COR-L47 (cell line): ENCODE data around the gene GBX2.

Source experiments
- DNase-seq: peaks from one replicate; lab custom pipeline; 2025; lab: John Stamatoyannopoulos, UW

The GBX2 gene

DNA sequence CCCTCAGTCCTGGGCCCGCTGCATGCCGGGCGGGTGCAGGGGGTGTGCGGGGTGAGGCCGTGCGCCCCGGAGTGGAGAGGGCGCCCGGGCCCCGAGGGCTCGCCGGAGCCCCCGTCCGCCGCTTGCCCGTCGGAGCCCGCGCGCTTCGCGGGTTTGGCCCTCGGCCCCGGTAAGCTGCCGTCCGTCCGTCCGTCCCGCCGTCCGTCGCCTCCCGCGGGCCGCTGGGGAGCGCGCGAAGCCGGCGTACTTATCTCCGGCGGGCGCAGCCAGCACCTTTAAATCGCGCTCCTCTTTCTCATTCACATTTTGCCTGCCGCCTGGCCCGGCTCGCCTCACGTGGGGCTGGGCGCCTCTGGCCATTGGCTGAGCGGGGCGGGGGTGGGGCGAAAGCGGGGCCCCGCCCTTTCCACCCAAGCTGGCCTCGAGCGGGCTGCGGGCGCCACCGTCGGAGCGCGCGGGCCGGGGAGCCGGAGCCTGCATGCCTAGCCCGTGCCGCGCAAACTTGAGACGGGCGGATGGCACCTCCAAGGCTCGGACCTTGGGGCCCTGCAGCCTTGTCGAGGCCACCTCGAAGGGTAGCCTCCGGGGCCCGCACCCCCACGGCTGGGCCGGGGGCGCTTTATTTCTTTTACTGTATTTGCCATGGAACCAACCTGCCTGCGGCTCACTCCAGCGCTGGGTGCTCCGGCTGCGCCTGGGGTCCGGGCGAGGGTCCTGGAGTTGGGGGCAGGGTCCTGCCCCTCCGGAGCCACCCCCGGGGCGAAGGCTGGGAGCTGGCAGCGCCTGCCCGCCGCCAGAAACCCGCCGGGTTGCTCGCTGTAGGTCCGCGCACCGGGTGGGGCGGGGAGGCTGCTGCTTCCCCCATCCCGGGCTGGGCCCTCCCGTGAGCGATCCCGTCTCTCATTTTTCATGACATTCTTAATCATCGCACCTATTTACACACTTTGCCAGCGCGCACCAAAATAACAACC is at the start of gene GBX2:
TSS of gene GBX2 (minus strand) at position 277 of the 971 bp plus-strand sequence. CDS start 415 bp downstream, outside the sequence.
- no peak for DNase-seq

DNA sequence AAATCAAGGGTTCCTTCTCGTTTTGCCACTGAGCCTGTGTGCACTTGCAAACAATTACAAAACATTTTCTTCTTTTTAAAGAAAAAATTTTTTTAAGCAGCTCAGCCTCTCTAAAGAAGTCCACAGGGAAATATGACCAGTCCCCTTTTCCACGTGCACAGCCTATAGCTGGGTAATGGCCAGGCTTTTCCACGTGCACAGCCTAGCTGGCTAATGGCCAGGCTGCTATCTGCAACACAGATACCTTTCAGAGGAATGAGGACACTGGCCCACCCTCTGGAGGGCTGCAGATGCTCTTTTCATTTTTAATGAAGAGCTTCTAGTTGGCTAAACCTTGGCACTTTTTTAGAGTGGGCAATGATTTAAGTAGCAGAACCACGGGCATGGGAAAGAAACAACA is 49.7 kb upstream of the GBX2 start:
- no peak for DNase-seq

DNA sequence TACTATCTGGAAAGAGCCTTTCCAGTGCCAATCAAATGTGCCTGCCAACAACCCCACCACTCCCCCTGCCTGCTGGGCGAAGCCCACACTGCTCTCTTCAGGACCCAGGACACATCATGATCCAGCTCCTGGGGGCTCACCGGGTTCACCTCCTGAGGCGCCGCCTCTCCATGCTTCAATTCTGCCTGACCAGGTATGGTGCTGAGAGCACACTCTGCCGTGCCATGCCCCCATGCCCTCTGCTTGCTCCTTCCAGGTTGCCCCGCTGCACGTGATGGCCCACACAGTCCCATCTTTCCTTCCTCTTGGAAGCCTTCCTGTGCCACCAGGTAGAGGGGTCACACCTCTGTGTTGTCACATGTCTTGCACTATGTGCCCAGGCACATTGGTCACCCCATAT is 48.5 kb upstream of the GBX2 start:
- no peak for DNase-seq

DNA sequence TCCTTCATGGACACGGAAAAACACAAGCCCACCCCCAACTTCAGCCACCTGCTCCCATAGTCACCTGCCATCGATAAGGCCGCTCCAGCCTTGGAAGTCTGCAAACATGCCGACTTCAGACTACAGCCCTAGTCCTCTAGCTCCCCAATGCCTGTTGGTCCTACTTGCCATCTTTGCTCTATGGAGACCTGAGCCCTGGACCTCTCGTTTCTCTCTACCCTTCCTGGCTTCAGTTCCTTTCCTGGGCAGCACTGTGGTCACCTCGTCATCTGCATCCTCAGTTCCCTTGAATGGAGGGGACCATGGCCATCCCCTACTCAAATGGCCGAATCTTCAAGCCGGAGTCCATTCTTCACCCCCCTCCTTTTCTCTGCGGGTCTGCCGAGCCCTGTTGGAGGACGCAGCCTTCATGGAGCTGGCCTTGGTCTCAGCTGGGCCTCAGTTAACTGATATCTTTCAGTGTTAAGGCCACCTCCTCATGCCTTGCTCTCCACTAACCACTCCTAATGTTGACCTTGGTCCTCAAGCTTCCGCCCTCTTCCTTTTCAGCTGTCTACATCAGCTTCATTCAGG is 47.7 kb upstream of the GBX2 start:
- no peak for DNase-seq

DNA sequence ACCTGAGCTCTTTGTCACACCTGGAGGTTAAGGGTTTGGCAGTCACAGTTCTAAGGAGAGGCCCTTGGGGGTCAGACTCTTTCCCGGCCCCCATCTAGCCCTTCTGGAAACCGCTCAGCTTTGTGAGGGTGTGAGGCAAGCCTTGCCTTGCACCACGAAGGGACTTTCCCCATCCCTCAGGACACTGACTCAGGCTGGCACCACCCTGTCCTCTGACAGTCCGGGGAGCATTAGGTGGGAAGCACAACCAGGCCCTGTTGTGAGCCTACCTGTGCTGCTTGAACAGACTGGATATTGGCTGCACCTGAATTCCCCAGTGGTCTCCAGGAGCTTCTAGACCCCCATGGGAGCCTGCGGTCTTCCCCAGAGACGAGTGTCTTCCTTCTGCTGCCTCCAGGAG is 47.0 kb upstream of the GBX2 start:
- DNase-seq: no peak

DNA sequence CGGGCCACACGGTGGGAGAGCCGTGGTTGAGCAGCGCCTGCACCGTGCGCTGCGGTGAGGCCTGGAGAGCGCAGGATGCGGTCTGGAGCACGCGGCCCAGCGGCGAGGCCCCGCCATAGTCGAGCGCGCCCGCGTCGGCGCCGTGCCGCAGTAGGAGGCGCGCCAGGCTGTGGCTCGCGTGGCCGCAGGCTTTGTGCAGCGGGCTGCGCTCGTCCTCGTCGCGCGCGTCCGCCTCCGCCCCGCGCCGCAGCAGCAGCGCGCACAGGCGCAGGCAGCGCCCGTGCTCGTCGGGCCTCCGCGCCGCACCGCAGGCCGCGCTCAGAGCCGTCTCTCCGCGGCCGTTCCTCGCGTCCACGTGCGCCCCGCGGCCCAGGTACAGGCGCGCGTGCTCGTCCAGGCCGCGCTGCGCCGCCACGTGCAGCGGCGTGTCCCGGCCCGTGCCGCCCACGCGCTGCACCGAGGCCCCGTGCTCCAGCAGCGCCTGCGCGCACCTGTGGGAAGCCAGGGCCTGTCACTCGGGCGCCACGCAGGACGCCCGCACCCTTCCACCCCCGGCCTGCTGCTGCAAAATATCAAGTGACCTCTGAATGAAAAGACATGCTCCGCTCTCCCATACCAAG is 46.3 kb upstream of the GBX2 start:
- DNase-seq: no peak

DNA sequence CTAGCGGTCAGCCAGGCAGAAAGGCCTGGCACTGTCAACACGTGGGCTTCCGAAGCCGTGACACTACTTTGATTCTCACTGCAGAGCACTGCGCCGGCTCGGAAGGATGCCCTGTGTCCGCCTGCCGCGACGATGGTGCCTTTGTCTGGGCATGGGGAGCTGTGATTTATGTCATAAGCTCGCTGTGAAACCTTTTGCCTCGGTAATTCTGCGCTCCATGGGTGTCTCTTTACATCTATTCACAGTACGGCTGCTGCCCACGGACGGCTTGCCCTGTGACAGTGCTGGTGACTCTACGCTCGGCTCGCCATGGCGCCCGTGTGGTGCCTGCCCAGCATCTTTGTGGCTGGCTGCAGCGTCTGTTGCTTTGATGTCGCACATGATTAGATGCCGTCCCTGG is 43.1 kb upstream of the GBX2 start:
- no peak for DNase-seq

DNA sequence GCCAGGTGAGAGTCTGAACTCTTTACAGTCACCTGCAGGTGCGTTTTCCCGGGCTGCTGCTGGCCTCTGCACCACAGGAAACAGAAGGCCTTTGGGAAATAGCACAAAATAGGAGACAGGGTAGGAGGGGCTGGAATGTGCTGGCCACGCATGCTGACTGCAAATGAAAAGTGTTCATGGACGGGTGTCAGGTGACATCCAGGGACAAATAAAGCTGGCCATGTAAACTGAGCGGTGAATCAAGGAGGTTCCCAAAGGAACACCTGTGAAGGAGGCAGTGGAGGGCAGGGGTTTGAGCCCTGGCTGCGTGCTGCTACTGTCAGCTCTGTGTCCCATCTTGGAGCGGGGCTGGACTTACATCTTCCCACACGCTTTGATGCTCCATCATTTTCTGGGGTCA is 42.4 kb upstream of the GBX2 start:
- DNase-seq: no peak

DNA sequence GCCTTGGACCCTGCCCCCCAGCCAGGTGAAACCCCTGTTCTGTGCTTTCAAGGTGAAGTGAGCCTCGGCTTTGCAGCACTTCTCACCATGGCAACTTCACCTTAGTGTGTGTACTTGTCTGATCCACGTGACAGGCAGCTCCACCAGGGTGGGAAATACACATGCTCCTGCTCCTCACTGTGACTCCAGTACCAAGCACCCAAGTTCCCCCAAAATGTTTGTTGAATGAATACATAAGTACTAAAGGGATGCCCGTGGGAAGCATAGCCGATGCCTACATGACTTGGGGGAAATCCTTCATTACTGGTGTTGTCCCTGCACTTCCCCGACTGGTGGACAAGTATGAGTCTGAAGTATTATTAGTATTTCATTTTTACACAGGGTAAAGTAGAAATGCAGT is 41.8 kb upstream of the GBX2 start:
- no peak for DNase-seq

DNA sequence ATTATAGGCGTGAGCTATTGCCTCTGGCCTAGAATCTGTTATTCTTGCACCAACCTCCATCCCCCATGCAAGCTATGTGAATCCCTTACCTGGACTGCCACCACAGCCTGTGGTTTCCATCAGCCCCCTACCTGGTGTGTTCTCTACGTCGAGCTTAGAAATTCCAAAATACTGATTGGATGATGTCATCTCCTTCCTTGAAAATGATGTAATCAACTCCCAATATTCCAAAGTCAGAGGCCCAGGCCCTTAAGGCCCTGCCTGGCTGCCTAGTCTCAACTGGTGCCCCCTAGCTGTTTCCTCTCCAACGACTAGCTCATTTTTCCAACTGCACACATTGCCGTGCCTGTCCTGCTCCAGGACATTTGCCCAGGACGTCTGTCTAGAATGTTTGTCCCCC is 41.3 kb upstream of the GBX2 start:
- no peak for DNase-seq

DNA sequence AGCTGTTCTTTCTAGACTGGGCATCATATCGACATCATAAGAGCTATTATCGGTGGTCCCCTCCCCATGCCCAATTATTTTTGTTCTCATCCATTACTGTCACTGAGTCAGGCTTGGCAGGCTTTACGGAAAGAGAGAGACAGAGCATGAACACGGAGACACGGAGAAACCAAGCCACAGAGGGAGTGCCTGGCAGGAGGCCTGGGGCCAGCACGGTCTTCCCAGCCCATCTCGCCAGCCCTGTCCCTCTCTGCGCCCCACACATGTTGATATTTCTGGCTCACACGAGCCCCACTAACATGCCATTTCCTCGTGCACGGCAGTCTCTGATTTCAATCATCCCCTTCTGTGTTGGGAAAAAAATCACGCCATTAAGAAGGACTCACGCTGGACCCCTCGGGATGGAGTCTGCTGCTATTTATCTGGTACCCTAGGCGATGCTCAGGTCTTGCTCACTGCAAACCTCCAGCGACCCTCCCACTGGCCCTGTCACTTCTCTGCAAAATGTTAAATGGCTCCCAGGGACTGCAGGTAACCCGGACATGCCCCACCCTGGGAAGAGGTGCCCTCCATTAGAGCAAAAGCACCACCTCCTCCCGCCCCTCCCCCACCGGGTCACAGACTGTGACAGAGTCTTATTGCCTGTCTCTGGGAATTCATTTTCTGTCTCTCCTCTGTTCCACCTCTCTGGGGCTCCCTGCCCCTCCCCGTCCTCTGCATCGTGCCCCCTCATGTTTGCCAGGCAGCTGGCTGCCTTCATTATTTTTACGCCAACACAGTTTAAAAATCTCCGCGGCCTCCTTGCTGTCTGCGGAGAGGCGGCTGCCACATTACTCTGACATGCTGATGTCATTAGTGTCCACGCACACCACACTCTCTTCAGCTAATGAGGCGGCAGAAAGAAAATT is 40.1 kb upstream of the GBX2 start:
- no peak for DNase-seq

DNA sequence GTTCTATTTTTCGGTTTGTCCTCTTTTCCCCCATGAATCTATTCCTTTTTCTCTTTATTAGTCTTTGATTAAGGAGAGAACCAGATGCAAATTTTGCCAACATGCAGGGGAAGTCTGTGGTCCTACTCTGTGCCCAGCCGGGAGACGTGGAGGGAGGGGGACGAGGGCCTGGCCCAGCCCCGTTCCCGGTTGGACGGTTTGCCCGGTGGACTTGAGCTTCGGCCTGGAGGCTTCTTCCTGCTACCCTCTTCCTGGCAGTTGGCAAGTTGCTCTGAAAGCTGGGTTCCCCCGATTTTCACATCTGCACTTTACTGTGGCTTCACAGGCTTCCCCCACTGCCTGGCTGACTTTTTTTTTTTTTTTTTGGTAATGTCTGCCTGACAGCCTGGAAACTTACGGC is 39.3 kb upstream of the GBX2 start:
- DNase-seq: no peak

DNA sequence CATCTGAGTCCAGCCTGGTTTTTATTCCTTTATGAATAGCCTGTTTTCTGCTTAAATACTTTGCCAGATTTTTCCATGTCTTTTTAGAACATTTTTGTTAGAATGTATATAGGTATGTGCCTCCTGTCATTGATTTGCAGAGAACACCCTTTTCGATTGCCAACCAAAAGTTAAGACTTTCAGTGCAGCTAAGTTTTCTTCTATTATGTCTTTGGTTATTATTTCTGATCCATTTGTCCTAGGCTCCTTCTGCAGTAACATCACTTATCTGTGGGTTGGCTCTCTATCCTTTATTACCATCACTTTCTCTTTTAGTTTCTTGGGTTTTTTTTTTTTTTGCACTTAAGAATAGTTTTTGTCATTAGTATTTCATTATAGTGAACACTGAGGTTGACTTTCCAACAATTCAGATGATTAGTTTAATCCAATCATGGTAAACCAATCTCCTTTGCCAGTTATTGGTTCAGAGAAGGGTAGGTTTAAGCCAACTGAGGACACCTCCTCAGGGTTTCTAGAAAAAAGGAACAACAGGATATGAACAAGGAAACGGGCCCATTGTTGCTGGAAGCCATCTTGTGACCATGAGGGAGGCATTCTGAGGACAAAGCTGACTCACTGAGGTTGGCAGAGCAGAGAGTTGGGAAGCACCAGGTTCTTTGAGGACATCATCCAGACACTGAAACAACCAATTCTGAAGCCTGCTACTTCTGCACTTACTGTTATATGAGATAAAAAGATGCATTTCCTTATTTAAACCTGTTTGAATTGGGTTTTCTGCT is 37.9 kb upstream of the GBX2 start:
- DNase-seq: no peak

DNA sequence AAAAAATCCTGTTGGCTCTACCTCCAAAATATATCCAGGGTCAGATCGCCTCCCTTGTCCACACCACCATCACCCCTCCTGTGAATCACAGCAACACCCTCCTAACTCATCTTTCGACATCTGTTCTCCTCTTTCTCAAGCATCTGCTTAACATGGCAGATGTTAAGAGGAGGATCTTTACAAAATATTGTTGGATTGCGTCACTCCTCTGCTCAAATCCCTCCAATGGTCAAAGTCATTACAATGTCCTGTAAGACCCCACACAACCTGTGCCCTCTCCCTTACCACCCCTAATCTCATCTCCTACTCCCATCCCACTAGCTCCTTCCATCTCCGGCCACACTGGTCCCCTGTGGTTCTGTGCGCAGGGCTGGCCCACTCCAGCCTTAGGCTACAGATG is 36.8 kb upstream of the GBX2 start:
- DNase-seq: no peak

DNA sequence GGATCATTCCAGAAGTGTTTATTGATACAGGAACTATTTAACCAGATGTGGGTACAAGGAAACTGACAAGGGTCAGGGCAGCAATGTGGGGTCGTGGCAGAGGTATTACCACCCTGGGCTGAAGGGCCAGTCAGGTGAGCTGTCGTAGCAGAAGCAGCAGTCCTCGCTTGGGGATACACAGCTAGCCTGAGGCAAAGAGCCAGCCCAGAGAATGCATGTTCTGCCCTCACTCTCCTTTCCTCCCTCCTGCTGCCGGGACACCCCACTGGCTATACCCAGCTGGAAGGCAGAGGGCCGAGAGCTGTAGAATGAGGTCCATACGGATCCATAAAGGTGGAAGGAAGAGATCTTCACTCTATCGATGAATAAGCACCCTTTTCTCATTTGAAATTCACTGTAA is 32.2 kb upstream of the GBX2 start:
- no peak for DNase-seq

DNA sequence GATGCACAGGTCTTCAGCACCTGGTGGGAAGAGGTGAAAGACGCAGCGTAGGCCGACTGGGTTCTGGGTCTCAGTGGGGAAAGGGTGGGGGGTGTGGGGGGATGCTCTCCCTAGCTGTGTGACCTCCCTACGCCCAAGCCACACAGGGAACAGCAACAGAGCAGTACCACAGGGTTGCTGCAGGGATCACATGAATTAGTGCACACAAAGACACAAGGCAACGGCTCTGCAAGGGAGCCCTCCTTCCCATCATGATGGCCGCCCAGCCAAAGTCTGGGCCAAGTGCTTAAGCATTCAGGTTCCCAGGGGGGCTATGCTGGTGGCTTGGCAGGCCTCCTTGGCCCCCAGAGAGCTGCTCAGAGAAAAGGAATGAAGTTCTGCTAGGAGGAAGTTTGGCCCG is 28.2 kb upstream of the GBX2 start:
- DNase-seq: no peak

DNA sequence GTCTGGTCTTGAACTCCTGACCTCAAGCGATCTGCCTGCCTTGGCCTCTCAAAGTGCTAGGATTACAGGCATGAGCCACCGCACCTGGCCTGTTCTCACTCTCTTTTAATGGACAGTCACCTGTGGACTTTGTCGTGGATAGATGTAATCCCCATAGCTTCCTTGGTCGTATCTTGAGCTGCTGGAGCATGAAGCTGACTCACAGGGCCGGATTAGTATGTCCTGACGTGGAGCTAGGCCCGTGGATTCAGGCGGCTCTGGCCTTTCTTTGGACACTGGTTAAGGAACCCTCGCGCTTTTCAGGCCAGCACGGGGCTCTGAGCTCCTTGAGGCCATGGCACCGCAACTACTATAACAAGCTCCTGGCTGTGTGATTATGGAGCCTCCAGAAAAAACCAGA is 27.5 kb upstream of the GBX2 start:
- no peak for DNase-seq

DNA sequence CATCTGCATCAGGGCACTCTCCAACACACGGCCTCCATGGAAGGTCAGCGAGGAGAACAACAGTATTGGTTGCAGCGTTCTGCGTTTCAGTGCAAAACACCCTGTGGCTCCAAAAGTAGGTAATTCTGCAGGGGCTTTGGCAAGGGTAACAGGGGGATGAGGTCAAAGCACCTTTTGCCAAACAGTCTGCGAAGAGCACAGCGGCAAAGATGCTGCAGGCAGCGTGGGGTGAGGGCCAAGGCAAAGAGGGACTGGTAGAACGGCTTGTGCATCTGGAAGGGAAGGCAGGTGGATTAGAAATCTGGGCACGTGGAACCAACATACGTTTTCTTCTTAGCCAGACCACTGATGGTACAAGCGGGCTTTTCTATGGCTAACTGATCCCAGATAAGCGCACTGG is 26.6 kb upstream of the GBX2 start:
- DNase-seq: no peak

DNA sequence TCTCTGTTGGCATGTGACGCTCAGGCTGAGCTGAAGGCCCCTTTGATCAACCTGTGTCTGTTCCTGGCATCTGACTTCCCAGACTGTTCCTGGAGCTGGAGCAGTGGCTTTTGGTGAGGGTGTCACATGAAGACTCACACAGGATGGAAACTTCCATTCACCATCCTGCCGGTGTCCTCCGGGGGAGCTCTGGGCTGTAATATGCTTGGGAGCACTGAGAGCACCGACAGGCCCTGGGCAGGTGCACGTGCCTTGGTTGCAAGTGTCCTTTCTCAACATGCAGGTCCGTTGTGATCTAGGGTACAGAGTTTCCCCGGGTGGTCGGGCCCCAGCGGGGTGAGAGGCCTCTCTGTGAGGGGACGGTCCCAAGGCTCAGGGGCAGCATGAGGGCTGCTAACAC is 24.8 kb upstream of the GBX2 start:
- DNase-seq: no peak

DNA sequence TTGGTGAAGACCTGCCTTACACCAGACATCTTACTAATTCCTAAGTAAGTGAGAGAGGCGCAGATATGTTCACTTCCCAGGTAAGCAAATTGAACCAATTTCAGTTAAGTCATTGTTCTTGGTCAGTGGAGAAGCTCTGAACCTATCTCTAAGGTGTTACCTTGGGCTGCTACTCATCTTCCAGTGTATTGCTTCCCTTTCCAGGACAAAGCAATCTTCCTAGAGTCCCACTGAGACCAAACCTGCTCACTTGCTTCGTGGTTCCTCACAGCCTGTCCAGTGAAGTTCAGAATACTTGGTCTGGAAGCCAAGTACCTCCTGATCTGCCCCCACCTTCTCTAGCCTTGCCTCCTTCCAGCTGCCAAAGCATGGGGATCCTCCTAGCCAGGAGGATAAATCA is 22.5 kb upstream of the GBX2 start:
- DNase-seq: no peak

DNA sequence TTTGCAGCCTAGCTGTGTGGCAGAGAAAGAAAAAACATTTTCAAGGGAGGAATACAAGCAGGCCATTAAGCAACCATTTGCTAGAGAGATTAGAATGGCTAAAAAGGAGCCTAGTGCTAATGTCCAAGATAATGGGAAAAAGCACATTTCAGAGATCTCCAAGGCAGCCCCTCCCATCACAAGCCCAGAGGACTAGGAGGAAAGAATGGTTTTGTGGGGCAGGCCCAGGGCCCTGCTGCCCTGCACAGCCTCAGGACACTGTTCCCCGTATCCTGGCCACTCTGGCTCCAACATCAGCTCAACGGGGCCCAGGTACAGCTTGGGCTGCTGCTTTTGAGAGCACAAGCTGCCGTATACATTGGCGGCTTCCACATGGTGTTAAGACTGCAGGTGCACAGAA is 16.5 kb upstream of the GBX2 start:
- no peak for DNase-seq
